Epithelial cell of proximal tubule (primary cell): ENCODE measurements around the gene PTPRG. TPM values are rescaled to one million over a fixed set of nuclear protein-coding genes. Genes with fewer than 3 reads are reported as not detected.

Source experiments
- DNase-seq: peaks from one replicate; pipeline ENCODE4 v3.0.0-alpha.2; 2011; ENCODE audit warnings: low read depth
- H3K4me3 ChIP-seq: 2 replicates; pipeline ENCODE4 v1.5.1; 2011; ENCODE audit warnings: low read depth, mild to moderate bottlenecking, low read length
- CTCF ChIP-seq: conservative IDR thresholded peaks from 2 replicates; pipeline ENCODE4 v1.5.1; 2012; ENCODE audit warnings: low read depth, mild to moderate bottlenecking, low read length
- total RNA-seq: library from RNA; depleted of rRNA; stranded (reverse); fragments of >200 nt; gene quantifications from 2 replicates; pipeline ENCODE4 v1.2.3, GENCODE V29; 2015

The PTPRG gene
- total RNA-seq, 1 donor from 2014 or later: 13.5 TPM

- no peak for DNase-seq
- TF ChIP-seq CTCF: no peak
- no peak overlapping the region for H3K4me3 ChIP-seq
Observed at GRCh38 chr3:61608711-61609110, 47.3 kb downstream of the PTPRG start.

GRCh38 chr3:61610316-61610715 lies 48.9 kb downstream of the PTPRG start:
- no peak for TF ChIP-seq CTCF
- DNase-seq: no peak
- no peak overlapping the region for H3K4me3 ChIP-seq

GRCh38 chr3:61612211-61613194 lies 51.1 kb downstream of the PTPRG start:
- DNase-seq: no peak
- TF ChIP-seq CTCF: no peak
- no peak overlapping the region for H3K4me3 ChIP-seq

GRCh38 chr3:61613666-61614065 lies 52.3 kb downstream of the PTPRG start:
- no peak for TF ChIP-seq CTCF
- no peak overlapping the region for H3K4me3 ChIP-seq
- no peak for DNase-seq

GRCh38 chr3:61615643-61616042 lies 54.3 kb downstream of the PTPRG start:
- TF ChIP-seq CTCF: no peak
- no peak overlapping the region for H3K4me3 ChIP-seq
- no peak for DNase-seq

- H3K4me3 ChIP-seq: peak overlapping the region; percentile 35
- DNase-seq: no peak
- TF ChIP-seq CTCF: no peak
Observed at GRCh38 chr3:61616586-61616985, 55.2 kb downstream of the PTPRG start.
